ENCODE measurements around the gene APOD.

Gene APOD

DNA sequence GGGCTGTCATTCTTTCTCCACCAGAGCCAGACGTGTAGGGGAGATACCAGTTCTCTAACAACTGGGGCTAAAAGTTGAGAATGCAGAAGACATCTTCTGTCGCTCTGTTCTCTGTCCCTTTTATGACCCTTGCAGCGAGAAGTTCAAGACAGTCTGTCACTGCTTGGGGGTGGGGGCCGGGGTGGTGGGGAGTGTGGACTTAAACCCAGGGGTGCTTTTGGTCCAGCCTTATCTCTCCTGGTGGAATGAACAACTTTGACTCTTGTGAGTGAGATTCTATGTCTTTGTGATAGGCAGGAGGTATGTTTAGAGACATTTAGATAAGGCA, 767 bp upstream of the APOD start:
- DNase-seq: no peak

DNA sequence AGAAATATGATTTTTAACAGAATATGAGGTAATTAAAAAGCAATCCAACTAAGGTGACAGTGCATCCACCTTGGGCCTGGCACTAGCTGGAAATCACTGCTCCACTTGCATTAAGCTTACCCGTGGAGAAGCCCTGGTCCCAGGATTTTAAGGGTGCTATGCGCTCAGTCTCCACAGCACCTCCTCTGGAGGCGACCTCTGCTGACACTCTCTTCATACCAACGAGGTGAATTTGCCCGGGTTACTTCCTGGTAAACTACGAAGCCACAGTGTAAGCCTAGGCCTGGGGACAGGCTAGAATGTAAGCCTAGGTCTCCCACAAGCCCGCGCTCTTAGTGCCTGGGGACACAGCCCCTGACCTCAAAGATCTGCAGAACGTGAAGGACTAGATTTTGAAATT, 793 bp downstream of the APOD start:
- DNase-seq: no peak

DNA sequence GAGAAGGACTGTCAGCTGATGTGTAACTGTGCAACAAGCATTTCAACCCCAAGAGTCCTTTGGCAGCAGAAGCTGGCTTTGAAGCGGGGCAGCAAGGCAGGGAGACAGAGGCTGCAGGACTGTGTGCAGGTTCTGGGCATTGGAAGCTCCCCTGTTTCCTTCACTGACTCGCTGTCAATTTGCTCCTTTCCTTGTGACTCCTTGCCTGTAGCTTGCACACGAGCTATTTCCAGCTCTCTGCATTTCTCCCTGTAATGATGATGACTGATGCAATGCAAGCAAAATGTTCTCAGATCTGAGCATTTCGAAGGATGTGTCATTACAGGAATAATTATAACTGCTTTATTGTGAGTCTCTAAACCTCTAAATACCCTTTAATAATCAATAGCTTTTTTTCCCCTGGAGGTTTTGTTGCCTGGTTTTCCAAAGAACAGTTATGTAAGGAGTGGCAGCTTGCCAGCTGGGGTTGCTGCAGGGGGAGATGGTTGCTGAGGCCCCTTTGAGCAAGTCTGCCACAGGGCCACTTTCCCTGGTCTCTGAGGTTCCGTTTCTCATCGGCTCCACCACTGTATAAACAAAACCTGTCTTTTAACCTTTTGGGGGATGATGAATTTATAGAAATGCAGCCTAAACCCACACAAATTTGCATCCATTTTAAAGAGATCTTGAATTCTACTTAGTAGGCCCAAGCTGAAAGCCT, 2.8 kb downstream of the APOD start:
- no peak for DNase-seq

DNA sequence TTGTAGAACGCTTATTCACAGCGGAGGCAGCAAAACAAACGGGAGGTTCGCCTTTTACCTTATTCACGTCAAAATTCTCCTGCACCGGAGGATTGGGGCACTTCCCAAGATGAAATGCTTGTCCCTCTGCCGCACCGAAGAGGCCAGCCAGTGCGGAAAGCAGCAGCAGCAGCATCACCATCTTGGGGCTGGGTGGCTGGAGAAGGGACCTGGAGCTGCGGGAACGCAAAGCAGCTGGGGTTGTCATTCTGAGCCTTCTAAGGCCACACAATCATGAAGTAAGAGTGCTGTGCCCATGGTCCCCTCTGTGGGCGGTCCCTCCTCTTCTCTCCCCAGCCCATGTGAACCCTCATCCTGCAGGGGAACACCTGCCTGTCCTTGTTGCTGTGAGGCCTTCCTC, 4.5 kb downstream of the APOD start:
- DNase-seq: no peak

DNA sequence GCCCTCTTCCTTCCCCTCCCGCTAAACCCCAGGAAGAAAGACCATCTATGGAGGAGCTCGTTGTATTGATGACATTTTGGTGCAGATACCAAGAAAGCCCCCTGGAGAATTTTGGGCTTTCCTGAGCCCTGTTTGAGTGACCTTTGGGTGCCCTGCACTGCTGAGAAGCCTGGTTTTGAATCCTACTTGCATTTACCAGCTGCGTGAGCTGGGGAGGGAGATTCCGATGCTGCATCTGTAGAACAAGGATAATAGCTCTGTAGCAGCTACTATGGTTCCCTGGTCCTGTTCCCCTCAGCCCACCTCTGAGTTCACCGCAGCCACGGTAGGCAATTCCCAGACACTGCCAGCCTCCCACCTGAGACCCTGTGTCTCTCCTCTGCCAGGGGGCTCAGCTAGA, 5.2 kb downstream of the APOD start:
- DNase-seq: no peak

DNA sequence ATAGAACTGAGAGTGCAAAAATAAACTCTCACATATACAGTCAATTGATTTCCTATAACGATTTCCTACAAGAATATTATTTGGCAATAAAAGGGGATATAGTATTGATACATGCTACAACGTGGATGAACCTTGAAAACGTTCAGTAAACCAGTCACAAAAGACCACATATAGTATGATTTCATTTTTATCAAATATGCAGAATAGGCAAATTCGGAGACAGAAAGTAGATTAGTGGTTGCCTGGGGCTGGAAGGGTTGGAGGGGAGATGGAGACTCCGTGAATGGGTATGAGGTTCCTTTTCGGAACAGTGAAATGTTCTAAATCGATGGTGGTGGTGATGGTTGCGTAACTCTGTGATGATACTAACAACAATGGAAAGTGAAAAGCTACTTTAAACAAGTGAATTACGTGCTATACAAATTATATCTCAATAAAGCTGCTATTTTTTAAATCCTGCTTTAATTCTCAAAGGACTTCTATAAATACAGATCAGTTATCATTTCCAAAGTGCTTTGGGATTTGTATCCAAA, 6.0 kb downstream of the APOD start:
- no peak for DNase-seq

DNA sequence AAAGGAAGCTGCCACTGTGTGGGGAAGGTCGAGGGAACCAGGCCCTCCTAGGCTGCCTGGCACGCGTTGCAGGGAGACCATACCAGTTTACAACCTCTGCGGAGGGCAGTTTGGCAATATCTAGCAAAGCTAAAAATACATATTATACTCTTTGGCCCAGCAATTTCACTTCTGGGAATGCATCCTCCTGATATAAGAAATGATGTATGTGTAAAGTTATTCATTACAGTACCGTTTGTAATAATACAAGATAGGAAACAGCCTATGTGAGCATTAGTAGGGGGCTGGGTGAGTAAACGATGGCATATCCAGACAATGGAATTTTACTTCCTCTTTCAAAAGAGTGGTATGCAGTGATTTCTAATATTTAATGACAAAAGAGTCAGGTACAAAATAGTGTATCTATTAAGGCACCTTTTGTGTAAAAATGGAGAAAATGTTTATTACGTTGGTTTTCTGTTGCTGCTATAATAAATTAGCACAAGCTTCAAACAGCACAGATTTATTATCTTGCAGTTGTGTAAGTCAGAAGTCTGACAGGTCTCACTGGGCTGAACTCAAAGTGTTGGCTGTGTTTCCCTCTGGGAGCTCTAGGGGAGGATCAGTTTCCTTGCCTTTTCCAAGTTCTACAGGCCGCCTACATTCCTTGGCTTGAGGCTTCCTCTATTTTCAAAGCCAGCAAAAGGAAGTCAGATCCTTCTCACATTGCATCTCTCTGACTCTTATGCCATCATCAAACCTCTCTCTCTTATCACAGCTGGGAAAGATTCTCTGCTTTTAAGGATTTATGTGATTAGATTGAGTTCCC, 9.0 kb downstream of the APOD start:
- DNase-seq: no peak

DNA sequence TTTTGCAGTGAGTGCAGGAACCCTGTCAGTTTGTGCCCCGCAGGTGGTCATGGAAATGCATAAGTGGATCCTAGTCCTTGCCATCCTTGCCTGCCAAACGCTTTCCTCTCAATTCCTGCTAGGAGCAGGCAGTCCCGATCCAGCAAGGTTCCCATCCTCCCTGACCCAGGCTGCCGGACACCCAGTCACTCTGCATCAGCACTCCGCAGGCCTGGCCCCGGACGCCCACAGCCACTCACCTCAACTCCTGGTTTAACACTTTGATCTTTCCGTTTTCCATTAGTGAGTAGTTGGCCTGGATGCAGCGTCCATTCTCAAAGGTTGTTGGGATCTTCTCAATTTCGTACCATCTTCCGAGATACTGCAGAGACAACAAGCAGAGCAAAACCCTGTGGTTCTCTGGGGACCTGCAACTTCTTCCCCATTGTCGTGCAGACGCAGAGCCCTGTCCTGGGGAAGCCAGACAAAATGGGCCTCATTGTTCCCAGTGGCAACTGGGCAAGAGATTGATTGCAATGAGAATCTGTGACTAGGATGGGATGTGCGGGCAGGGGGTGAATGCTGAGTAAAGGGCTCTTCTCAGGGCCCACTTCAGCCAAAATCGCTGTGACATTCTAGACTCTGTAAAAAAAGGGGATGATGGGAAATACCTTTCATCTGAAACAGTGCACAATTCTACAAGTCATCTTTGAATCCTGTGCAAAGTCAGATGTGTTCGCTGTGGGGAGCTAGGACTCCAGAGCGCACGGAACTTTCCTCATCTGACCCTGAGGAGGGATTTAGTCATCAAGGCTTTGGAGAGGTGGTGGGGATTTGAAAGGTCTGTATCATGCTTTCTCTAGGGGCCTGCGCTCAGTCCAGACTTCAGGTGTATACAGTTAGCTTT, 9.9 kb downstream of the APOD start:
- DNase-seq: no peak

DNA sequence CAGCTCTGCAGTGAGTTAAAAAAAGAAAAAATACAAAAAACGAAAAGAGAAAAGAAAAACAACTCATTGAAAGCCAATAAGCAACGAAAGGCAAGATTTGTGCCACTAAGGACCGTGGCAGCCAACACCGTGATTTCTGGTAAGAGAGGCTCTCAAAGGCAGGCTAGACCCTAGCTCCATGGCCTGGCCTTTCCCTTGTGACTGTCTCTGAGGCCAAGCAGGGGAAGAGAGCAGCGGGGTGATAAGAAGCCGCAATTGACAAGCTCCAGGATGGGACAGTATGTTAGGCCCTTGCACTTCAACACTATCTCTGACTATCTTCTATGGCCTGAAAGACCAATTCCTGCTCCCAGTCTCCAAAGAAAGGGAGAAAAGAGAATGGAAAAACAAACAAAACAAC, 12.4 kb downstream of the APOD start:
- no peak for DNase-seq

DNA sequence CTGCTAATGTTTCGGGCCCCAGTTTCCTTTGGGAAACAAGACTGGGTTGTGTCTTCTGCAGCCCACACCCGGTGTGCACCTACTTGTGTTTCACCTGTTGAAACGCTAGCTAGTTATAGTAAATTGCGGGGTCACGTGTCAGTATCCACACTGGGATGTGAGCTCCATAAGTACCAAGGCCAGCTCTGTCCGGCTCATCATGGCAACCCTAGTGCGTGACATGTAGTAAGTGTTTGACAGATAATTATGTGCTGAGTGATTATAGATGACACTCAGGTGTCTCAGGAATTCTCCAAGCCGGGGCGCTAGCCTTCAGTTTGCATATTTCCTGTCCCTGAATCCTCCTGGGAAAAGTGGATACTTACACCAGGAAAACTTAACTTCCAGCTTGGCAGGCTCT, 12.8 kb downstream of the APOD start:
- no peak for DNase-seq

DNA sequence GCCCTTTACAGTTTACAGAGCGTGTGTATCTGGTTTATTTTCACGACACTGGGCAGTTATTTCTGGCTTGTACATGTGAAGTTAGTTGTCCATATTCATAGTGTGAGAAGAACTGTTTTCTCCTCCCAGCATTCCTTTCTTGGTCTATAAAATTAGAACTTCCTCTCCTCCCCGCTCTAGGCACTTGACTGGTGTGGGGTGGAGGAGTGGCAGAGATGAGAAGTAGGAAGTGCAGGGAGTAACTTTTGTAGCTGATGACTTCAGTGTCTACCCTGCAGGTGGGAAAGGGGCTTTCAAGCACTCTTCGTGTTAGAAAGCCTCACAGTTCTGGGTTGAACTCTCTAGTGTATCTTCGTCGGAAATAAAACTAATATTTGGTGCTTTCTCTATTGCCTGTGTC, 13.4 kb downstream of the APOD start:
- DNase-seq: no peak

DNA sequence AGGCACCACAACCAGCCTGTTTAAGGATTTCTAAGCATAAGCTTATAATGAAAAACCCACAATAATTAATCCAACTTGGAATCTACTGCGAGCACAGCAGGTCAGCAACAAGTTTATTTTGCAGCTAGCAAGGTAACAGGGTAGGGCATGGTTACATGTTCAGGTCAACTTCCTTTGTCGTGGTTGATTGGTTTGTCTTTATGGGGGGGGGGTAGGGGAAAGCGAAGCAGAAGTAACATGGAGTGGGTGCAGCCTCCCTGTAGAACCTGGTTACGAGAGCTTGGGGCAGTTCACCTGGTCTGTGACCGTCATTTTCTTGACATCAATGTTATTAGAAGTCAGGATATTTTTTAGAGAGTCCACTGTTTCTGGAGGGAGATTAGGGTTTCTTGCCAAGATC, 15.1 kb downstream of the APOD start:
- DNase-seq: no peak

DNA sequence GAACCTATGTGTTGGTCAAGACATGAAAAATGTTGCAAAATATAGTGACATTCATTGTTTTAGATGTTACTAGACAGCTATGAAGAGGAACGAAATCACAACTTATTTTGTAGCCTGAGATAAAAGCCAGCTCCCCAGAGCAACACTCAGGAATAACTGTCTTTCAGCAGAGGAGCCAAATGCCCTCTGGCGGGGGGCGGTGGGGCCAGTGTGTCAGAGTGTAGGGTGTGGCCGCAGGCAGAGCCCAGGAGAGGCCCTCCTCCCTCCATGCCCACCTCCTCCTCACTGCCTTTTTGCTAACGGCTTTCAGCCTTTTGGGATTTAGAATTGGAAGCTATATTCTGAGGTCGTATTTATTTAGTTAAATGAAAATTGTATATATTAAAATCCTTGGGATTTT, 16.9 kb downstream of the APOD start:
- no peak for DNase-seq

DNA sequence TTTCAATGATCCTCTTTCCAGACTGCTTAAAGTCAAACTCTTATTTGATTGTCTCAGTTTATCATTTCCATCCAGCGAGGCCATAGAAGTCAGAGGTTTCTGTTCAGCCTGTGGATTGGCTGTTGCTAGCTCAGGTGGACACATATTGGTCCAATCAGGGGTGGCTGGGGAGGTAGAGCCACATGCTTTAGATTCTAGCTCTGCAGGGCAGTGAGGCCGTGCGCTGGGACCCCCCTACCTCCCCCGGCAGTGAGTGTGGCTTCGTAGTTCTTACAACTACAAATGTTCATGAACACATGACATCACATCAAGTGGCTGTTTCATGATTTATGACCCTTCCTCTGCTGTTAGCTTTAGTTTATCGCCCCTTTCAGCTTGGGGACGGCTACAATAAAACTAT, 18.0 kb downstream of the APOD start:
- no peak for DNase-seq

DNA sequence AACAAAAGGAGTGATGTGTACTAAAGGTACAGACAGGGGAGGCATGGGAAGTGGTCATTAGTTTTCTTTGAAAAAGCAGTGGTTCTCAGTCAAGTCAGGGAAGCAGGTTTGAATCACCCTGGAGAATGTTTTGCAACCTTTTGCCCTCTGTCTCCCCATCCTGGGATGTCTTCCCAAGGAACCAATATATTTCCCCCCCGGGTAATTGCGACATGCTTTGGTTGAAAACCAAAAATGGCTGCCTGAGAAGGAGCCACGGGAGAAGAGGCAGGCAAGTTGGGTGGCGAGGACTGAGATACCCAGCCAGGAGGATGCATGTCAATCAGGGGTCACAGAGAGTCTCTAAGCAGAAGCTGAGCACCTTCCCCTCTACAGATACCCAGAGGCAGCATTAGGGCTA, 20.4 kb downstream of the APOD start:
- DNase-seq: no peak

DNA sequence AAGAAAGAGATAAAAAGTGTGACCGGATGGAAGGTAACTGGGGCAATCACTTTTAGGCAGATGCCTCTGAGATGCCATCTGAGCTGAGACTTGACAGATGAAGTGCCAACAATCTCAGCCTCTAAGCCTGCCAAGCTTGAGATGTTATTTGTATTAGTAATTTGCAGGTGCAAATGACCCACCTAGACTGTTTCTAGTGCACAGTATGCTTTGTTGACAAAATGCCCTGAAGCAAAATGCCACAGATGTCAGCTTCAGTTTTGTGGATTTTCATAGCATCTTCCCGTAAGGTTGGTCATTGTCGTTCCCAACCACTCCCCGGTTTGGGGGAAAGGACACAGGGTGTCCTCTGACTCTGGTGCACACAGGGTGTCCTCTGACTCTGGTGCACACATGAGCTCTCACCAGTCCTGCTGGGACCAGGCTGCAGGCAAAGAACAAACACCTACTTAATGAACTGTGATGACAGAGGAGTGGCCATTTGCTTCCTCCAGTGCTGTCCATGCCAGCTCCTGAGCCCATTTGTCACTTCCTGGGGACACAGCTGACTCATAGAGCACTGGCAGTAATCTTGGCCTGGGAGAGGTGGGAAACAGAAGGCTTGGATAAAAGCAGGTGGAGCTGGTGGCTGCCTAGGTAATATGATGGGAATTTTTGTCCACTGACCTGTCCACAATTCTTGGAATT, 23.9 kb downstream of the APOD start:
- no peak for DNase-seq

DNA sequence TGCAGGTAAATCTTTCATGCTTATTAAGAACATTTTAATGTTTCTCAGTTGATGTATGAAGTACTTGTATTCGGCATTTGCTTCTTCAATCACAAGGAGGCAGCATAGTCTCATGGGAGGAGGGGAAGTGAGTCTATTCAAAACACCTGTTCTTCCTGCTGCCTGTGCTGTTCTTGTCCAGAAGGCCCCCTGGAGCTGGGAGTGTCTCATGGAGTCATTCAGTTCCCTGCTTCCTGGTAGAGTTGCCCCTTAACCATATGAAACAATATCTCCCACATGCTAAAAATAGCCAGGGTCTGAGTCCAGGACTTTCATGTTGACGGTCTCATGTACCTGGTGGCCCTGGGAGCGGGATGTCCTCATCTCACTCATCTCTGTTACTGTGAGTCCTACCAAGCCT, 25.1 kb downstream of the APOD start:
- DNase-seq: peak; percentile 84

DNA sequence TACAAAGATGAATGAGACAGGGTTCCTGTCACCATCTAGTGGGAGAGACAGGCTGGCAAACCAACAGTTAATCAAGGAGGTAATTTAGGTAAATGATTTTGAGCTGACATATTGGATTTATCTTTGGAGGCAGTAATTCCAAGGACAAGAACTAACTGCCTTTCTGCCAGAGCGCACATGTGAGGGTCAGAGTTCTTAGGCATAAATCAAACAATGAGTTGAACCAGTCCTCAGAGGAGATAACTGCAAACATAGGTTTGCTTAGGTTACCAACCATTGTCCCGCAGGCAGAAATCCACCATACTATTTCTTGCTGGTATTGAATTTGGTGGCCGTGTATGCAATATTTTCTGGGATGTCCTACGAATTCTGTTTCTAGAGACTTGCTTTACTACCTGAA, 26.4 kb downstream of the APOD start:
- no peak for DNase-seq

DNA sequence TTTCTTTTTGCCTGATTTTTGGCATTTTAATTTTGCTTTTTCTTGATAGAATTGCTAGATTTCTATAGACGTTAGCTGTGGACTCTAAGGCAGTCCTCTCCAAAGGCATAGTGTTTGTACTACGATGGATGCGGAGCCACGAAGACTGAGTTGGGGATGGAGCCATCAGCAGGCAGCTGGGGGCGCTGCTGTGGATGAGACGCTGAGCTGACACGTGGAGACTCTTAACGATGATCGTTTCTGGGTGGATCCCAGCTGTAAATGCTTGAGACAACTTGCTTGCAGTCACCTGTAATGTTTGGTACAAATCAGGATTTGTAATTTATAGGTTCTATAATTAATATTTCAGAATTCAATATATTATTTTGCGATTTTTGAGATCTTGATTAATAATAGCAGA, 27.4 kb downstream of the APOD start:
- DNase-seq: no peak

DNA sequence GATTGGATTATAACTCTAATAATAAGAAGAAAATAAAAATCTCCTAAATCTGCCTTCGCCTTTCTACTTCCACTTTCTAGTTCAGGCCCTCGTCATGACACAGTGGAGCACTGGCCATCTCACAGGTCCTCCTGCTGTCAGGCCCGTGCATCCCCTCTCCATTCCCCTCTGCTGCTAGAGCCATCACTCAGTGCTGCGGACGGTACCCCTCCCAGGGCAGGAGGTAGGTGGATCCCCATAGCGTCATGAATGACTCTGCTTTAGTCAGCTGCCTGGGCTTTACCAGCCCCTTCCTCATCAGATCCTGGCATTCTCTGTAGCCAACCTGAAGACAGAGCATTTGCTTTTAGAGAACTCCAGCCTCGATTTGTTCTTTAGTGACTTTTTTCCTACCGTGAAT, 28.6 kb downstream of the APOD start:
- no peak for DNase-seq

DNA sequence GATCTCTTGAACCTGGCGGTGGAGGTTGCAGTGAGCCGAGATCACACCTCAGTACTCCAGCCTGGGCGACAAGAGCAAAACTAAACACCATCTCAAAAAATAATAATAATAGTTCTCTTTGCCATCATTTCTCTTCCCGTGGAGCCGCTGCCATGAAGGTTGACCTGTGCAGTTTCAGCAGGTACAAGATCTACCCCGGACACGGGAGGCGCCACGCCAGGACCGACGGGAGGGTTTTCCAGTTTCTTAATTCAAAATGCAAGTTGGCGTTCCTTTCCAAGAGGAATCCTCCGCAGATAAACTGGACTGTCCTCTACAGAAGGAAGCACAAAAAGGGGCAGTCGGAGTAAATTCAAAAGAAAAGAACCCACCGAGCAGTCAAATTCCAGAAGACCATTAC, 29.3 kb downstream of the APOD start:
- DNase-seq: no peak

DNA sequence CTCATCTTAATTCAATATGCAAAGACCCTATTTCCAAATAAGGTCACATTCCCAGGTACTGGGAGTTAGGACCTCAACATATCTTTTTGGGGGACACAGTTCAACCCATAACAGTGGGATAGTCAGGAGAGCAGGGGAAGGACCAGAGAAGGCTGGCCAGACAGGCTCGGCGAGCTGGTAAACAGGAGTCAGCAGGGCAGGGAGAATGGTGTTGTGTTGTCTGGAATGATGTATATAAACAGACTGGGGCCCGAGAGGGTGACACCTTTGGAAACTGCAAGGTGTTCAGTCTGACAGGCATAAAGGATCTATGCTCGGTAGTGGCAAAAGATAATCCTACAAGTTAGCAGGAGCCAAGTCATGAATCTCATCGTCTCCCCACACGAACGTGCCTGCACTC, 30.5 kb downstream of the APOD start:
- DNase-seq: no peak

DNA sequence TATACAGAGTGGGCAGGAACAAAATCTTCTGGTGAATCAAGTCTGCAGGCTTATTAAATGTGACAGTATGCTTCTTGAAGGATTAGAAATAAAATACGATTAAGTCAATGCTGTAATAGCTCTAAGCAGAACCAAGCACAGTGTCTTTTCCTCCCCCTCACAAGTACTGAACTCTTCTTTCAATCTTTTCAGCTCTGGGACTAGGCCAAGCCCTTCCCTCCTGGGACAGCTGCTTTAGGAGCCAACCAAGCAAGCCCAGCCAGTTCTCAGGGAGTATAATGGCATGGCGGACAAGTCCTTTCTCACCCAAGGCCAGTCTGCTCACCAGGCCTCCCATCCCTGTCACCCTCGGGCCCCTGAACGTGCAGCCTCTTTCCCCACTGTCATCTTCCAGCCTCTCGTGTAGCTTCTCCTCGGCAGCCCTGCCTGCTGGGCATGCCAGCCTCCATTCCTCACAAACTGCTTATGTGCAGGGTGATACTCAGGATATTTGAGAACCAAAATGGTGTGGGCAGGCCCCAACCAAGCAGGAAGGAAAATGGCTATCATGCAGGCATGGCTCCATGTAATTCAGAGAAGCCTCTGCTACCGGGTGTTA, 32.3 kb downstream of the APOD start:
- DNase-seq: peak; percentile 16

All from DMS79 (cell line).